Neural progenitor cell (in vitro differentiated cells): ENCODE measurements around the gene GPR87. TPM values are rescaled to one million over a fixed set of nuclear protein-coding genes. Genes with fewer than 3 reads are reported as not detected.

Experiments used
- DNase-seq: peaks from one replicate; pipeline ENCODE4 v3.0.0-alpha.2; 2016; ENCODE audit warnings: low spot score
- H2AFZ ChIP-seq: fragments of 200-600 bp; sonication (generic); replicated peaks from 2 replicates; pipeline ENCODE4 v1.6.1; 2016; ENCODE audit warnings: antibody characterized with exemption
- H3F3A ChIP-seq: fragments of 200-600 bp; sonication (generic); 2 replicates; pipeline ENCODE4 v1.6.1; 2016; ENCODE audit warnings: antibody characterized with exemption, low read depth
- H3K27ac ChIP-seq: fragments of 200-600 bp; sonication (generic); 2 replicates; pipeline ENCODE4 v1.5.1; 2016; ENCODE audit warnings: mild to moderate bottlenecking
- H3K27me3 ChIP-seq: fragments of 200-600 bp; sonication (generic); 2 replicates; pipeline ENCODE4 v1.6.1; 2016; ENCODE audit warnings: mild to moderate bottlenecking, moderate library complexity
- H3K36me3 ChIP-seq: fragments of 200-600 bp; sonication (generic); 2 replicates; pipeline ENCODE4 v1.5.1; 2016
- H3K4me1 ChIP-seq: fragments of 200-600 bp; sonication (generic); 2 replicates; pipeline ENCODE4 v1.6.1; 2016; ENCODE audit warnings: mixed run types
- H3K4me2 ChIP-seq: fragments of 200-600 bp; sonication (generic); 2 replicates; pipeline ENCODE4 v1.6.1; 2016
- H3K4me3 ChIP-seq: fragments of 200-600 bp; sonication (generic); 2 replicates; pipeline ENCODE4 v1.5.1; 2016
- H3K79me2 ChIP-seq: fragments of 200-600 bp; sonication (generic); 2 replicates; pipeline ENCODE4 v1.6.1; 2016; ENCODE audit warnings: low read depth
- H3K9ac ChIP-seq: fragments of 200-600 bp; sonication (generic); 2 replicates; pipeline ENCODE4 v1.6.1; 2016
- H3K9me3 ChIP-seq: fragments of 200-600 bp; sonication (generic); 2 replicates; pipeline ENCODE4 v1.5.1; 2016; ENCODE audit warnings: low read depth
- H4K20me1 ChIP-seq: fragments of 200-600 bp; sonication (generic); 2 replicates; pipeline ENCODE4 v1.6.1; 2016; ENCODE audit warnings: low read depth
- H3K27ac Mint-ChIP-seq: 3 replicates; pipeline ENCODE4 v1.8.0; 2021; ENCODE audit warnings: mixed read lengths
- H3K27me3 Mint-ChIP-seq: 2 replicates; pipeline ENCODE4 v1.8.0; 2022; ENCODE audit warnings: low read depth, mild to moderate bottlenecking, inconsistent platforms, moderate library complexity, mixed read lengths; ENCODE audit not compliant: insufficient read depth
- H3K36me3 Mint-ChIP-seq: 3 replicates; pipeline ENCODE4 v1.8.0; 2021; ENCODE audit warnings: mixed read lengths
- H3K4me1 Mint-ChIP-seq: 3 replicates; pipeline ENCODE4 v1.8.0; 2021; ENCODE audit warnings: mixed read lengths
- H3K4me3 Mint-ChIP-seq: 3 replicates; pipeline ENCODE4 v1.8.0; 2021; ENCODE audit warnings: mild to moderate bottlenecking, moderate library complexity, mixed read lengths
- H3K9me3 Mint-ChIP-seq: 3 replicates; pipeline ENCODE4 v1.8.0; 2020; ENCODE audit warnings: mixed read lengths
- CTCF ChIP-seq: fragments of 200-600 bp; sonication (generic); IDR thresholded peaks from 2 replicates; pipeline ENCODE4 v1.5.1; 2017; ENCODE audit warnings: antibody characterized with exemption, mild to moderate bottlenecking
- EZH2 ChIP-seq: fragments of 200-600 bp; sonication (generic); IDR thresholded peaks from 2 replicates; pipeline ENCODE4 v1.6.1; 2017; ENCODE audit warnings: antibody characterized with exemption, mild to moderate bottlenecking, moderate library complexity
- EZH2phosphoT487 ChIP-seq: fragments of 200-600 bp; sonication (generic); IDR thresholded peaks from 2 replicates; pipeline ENCODE4 v1.6.1; 2017; ENCODE audit warnings: antibody characterized with exemption
- total RNA-seq: library from RNA; depleted of rRNA; stranded (reverse); fragments of >200 nt; gene quantifications from 2 replicates; pipeline ENCODE4 v1.2.3, GENCODE V29; 2015; ENCODE audit warnings: low replicate concordance

The GPR87 gene
- total RNA-seq, 1 donor from 2014 or later = not detected

- no peaks in the 10 kb centered on the region for H3K79me2 ChIP-seq
- no peak for DNase-seq
- no peak overlapping the region for H2AFZ ChIP-seq
- H3K9ac ChIP-seq = no peak overlapping the region
- H3K36me3 ChIP-seq = no peaks in the 10 kb centered on the region
- H3K36me3 Mint-ChIP-seq = peaks cover 4% of the 10 kb centered on the region
- H3K27me3 ChIP-seq = no peaks in the 10 kb centered on the region
- H4K20me1 ChIP-seq = no peaks in the 10 kb centered on the region
- no peaks in the 10 kb centered on the region for H3K9me3 ChIP-seq
- peaks cover 10% of the 10 kb centered on the region for H3K4me1 ChIP-seq
- TF ChIP-seq EZH2 = no peak
- no peak overlapping the region for H3K27ac ChIP-seq
- no peak overlapping the region for H3K4me2 ChIP-seq
- no peaks in the 10 kb centered on the region for H3K4me1 Mint-ChIP-seq
- no peaks in the 10 kb centered on the region for H3F3A ChIP-seq
- H3K4me3 ChIP-seq = no peak overlapping the region
- H3K27me3 Mint-ChIP-seq = no peaks in the 10 kb centered on the region
- H3K27ac Mint-ChIP-seq = no peak overlapping the region
- no peaks in the 10 kb centered on the region for H3K9me3 Mint-ChIP-seq
- no peak overlapping the region for H3K4me3 Mint-ChIP-seq
Measured at GRCh38 chr3:151347432-151347831, 30.8 kb upstream of the GPR87 start.

GRCh38 chr3:151346292-151346691 lies 29.7 kb upstream of the GPR87 start:
- H3K4me2 ChIP-seq = no peak overlapping the region
- no peaks in the 10 kb centered on the region for H3K79me2 ChIP-seq
- no peak overlapping the region for H3K4me3 ChIP-seq
- H3K36me3 ChIP-seq = no peaks in the 10 kb centered on the region
- no peaks in the 10 kb centered on the region for H4K20me1 ChIP-seq
- H3F3A ChIP-seq = no peaks in the 10 kb centered on the region
- no peak for DNase-seq
- Mint-ChIP-seq H3K27ac (no peak overlapping the region), H3K4me1 (no peaks in the 10 kb centered on the region), H3K36me3 (peaks cover 4% of the 10 kb centered on the region), H3K27me3 (no peaks in the 10 kb centered on the region), H3K4me3 (no peak overlapping the region), H3K9me3 (no peaks in the 10 kb centered on the region)
- H2AFZ ChIP-seq = no peak overlapping the region
- H3K9ac ChIP-seq = no peak overlapping the region
- H3K27me3 ChIP-seq = no peaks in the 10 kb centered on the region
- H3K27ac ChIP-seq = no peak overlapping the region
- peaks cover 10% of the 10 kb centered on the region for H3K4me1 ChIP-seq
- TF ChIP-seq EZH2phosphoT487 (no peak), EZH2 (no peak), CTCF (no peak)
- H3K9me3 ChIP-seq = no peaks in the 10 kb centered on the region

GRCh38 chr3:151345859-151346258 lies 29.2 kb upstream of the GPR87 start:
- H3K4me3 Mint-ChIP-seq = no peak overlapping the region
- H3K4me1 Mint-ChIP-seq = no peaks in the 10 kb centered on the region
- Histone ChIP-seq H3K27me3 (no peaks in the 10 kb centered on the region), H3K36me3 (no peaks in the 10 kb centered on the region), H3F3A (no peaks in the 10 kb centered on the region), H3K4me3 (no peak overlapping the region), H3K4me2 (no peak overlapping the region), H2AFZ (no peak overlapping the region), H3K9ac (no peak overlapping the region), H4K20me1 (no peaks in the 10 kb centered on the region), H3K79me2 (no peaks in the 10 kb centered on the region), H3K9me3 (no peaks in the 10 kb centered on the region), H3K27ac (no peak overlapping the region), H3K4me1 (peaks cover 10% of the 10 kb centered on the region)
- H3K36me3 Mint-ChIP-seq = peaks cover 4% of the 10 kb centered on the region
- no peaks in the 10 kb centered on the region for H3K9me3 Mint-ChIP-seq
- no peak overlapping the region for H3K27ac Mint-ChIP-seq
- no peaks in the 10 kb centered on the region for H3K27me3 Mint-ChIP-seq
- TF ChIP-seq CTCF (no peak), EZH2 (no peak), EZH2phosphoT487 (no peak)
- no peak for DNase-seq

GRCh38 chr3:151331696-151332095 lies 15.1 kb upstream of the GPR87 start:
- Histone ChIP-seq H3K27me3 (no peaks in the 10 kb centered on the region), H3K4me1 (no peaks in the 10 kb centered on the region), H3K4me3 (no peak overlapping the region), H3K79me2 (no peaks in the 10 kb centered on the region), H3F3A (no peaks in the 10 kb centered on the region), H3K4me2 (no peak overlapping the region), H3K36me3 (no peaks in the 10 kb centered on the region), H3K9ac (no peak overlapping the region), H3K27ac (no peak overlapping the region), H3K9me3 (no peaks in the 10 kb centered on the region), H2AFZ (no peak overlapping the region), H4K20me1 (no peaks in the 10 kb centered on the region)
- Mint-ChIP-seq H3K4me3 (no peak overlapping the region), H3K36me3 (no peaks in the 10 kb centered on the region), H3K4me1 (no peaks in the 10 kb centered on the region), H3K27ac (no peak overlapping the region), H3K9me3 (no peaks in the 10 kb centered on the region), H3K27me3 (no peaks in the 10 kb centered on the region)
- no peak for TF ChIP-seq CTCF
- no peak for TF ChIP-seq EZH2phosphoT487
- no peak for TF ChIP-seq EZH2
- DNase-seq = no peak
